ENCODE measurements around the gene SMC5. TPM values are rescaled to one million over a fixed set of nuclear protein-coding genes. Genes with fewer than 3 reads are reported as not detected.
A peak's percentile ranks its signal among the peaks of the same experiment; 100 is the strongest.

Gene SMC5
- total RNA-seq, 1 donor from 2014 or later: 27.4 TPM

DNA sequence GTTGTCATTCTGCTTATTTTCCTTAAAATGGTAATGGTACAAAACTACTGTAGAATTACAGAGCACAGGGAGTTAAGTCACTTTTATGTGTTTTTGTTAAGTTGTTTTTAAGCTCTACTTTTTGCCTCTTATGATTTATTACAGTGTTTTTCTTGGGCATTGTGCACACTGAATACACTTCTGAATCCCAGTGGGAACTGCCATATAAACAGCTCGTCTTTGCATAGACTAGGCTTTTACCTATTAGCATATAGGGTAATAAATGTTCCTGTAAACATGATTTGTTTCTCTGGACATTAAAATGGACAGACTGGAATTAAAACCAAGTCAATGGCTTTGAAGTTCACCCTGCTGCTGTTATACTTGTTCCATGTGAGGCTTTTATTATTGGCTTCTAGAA lies 143.4 kb downstream of the SMC5 start:
- Histone ChIP-seq H3K27ac (ENCODE audit: low read depth, low read length) (no peak overlapping the region), H2AFZ (ENCODE audit: low read depth, low read length) (no peak overlapping the region), H3K79me2 (ENCODE audit: insufficient read depth, low read length) (peaks cover 91% of the 10 kb centered on the region), H3K9me3 (ENCODE audit: insufficient read depth, low read depth, low read length) (no peaks in the 10 kb centered on the region), H3K4me1 (ENCODE audit: insufficient read depth, low read length) (peaks cover 14% of the 10 kb centered on the region), H3K4me2 (ENCODE audit: low read length) (no peak overlapping the region), H4K20me1 (ENCODE audit: insufficient read depth, low read length) (peaks cover 56% of the 10 kb centered on the region), H3K36me3 (ENCODE audit: insufficient read depth, low read length) (no peaks in the 10 kb centered on the region), H3K27me3 (ENCODE audit: insufficient read depth, low read length) (no peaks in the 10 kb centered on the region), H3K4me3 (ENCODE audit: insufficient read depth, low read depth, low read length) (no peak overlapping the region), H3K9ac (ENCODE audit: low read length) (no peak overlapping the region)
- peaks cover 6% of the 10 kb centered on the region for H3K27me3 Mint-ChIP-seq (ENCODE audit: low read depth, unreplicated experiment)
- H3K9me3 Mint-ChIP-seq (ENCODE audit: unreplicated experiment): no peaks in the 10 kb centered on the region
- no peaks in the 10 kb centered on the region for H3K36me3 Mint-ChIP-seq (ENCODE audit: low read depth, unreplicated experiment)
- H3K27ac Mint-ChIP-seq (ENCODE audit: unreplicated experiment): no peak overlapping the region
- TF ChIP-seq CTCF (IDR thresholded peaks at IDR 0.05; ENCODE audit: insufficient read depth, low read depth, low read length) (no peak), EZH2 (IDR thresholded peaks at IDR 0.05; ENCODE audit: insufficient read depth, low read length) (no peak)
- H3K4me1 Mint-ChIP-seq (ENCODE audit: low read depth, unreplicated experiment): peaks cover 10% of the 10 kb centered on the region
- H3K4me3 Mint-ChIP-seq (ENCODE audit: unreplicated experiment): no peak overlapping the region
- FAIRE-seq: no peak
- no peak for DNase-seq (ENCODE audit: low read depth)

DNA sequence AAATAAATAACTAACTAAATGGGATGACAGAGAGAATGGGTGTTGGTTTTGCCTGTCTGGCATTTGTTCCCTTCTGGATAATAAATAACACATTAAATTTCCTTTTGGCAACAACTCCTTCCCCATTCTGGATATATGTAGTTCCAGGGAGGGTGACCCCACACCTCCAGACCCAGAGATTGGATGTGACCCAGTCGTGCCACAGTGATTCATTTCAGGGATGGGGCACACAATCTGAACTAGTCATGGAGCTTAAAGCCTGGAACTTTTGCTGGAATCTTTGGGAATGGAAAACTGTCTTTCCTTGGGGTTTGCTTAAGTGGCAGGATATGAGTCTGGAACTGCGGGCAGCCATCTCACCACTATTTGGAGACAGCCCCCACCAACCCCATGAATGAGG lies 144.4 kb downstream of the SMC5 start:
- Histone ChIP-seq H3K4me1 (ENCODE audit: insufficient read depth, low read length) (peaks cover 22% of the 10 kb centered on the region), H3K9me3 (ENCODE audit: insufficient read depth, low read depth, low read length) (no peaks in the 10 kb centered on the region), H4K20me1 (ENCODE audit: insufficient read depth, low read length) (peaks cover 46% of the 10 kb centered on the region), H3K27ac (ENCODE audit: low read depth, low read length) (peak overlapping the region; percentile 7), H3K79me2 (ENCODE audit: insufficient read depth, low read length) (peaks cover 92% of the 10 kb centered on the region), H3K9ac (ENCODE audit: low read length) (peak overlapping the region; percentile 6), H2AFZ (ENCODE audit: low read depth, low read length) (no peak overlapping the region), H3K4me2 (ENCODE audit: low read length) (peak overlapping the region; percentile 1), H3K4me3 (ENCODE audit: insufficient read depth, low read depth, low read length) (no peak overlapping the region), H3K36me3 (ENCODE audit: insufficient read depth, low read length) (no peaks in the 10 kb centered on the region), H3K27me3 (ENCODE audit: insufficient read depth, low read length) (no peaks in the 10 kb centered on the region)
- DNase-seq (ENCODE audit: low read depth) (no peak), FAIRE-seq (no peak)
- Mint-ChIP-seq H3K4me3 (ENCODE audit: unreplicated experiment) (no peak overlapping the region), H3K36me3 (ENCODE audit: low read depth, unreplicated experiment) (no peaks in the 10 kb centered on the region), H3K27ac (ENCODE audit: unreplicated experiment) (no peak overlapping the region), H3K27me3 (ENCODE audit: low read depth, unreplicated experiment) (peaks cover 6% of the 10 kb centered on the region), H3K9me3 (ENCODE audit: unreplicated experiment) (peaks cover 4% of the 10 kb centered on the region), H3K4me1 (ENCODE audit: low read depth, unreplicated experiment) (peaks cover 13% of the 10 kb centered on the region)
- TF ChIP-seq CTCF (IDR thresholded peaks at IDR 0.05; ENCODE audit: insufficient read depth, low read depth, low read length): no peak
- TF ChIP-seq EZH2 (IDR thresholded peaks at IDR 0.05; ENCODE audit: insufficient read depth, low read length): no peak

- H3K79me2 ChIP-seq (ENCODE audit: insufficient read depth, low read length): peaks cover 93% of the 10 kb centered on the region
Observed at GRCh38 chr9:70403618-70404025, 144.8 kb downstream of the SMC5 start.

More at GRCh38 chr9:70403618-70404025, 144.8 kb downstream of the SMC5 start:
- peak overlapping the region; percentile 7 for H3K27ac ChIP-seq (ENCODE audit: low read depth, low read length)
- H4K20me1 ChIP-seq (ENCODE audit: insufficient read depth, low read length): peaks cover 42% of the 10 kb centered on the region
- Mint-ChIP-seq H3K36me3 (ENCODE audit: low read depth, unreplicated experiment) (no peaks in the 10 kb centered on the region), H3K9me3 (ENCODE audit: unreplicated experiment) (peaks cover 7% of the 10 kb centered on the region), H3K4me3 (ENCODE audit: unreplicated experiment) (no peak overlapping the region), H3K27ac (ENCODE audit: unreplicated experiment) (peak overlapping the region; percentile 47), H3K4me1 (ENCODE audit: low read depth, unreplicated experiment) (peaks cover 13% of the 10 kb centered on the region), H3K27me3 (ENCODE audit: low read depth, unreplicated experiment) (peaks cover 6% of the 10 kb centered on the region)
- H3K9ac ChIP-seq (ENCODE audit: low read length): peak overlapping the region; percentile 6
- no peaks in the 10 kb centered on the region for H3K9me3 ChIP-seq (ENCODE audit: insufficient read depth, low read depth, low read length)
- peaks cover 22% of the 10 kb centered on the region for H3K4me1 ChIP-seq (ENCODE audit: insufficient read depth, low read length)
- H3K27me3 ChIP-seq (ENCODE audit: insufficient read depth, low read length): no peaks in the 10 kb centered on the region
- FAIRE-seq: no peak
- H3K4me2 ChIP-seq (ENCODE audit: low read length): peak overlapping the region; percentile 1
- TF ChIP-seq CTCF (IDR thresholded peaks at IDR 0.05; ENCODE audit: insufficient read depth, low read depth, low read length): no peak
- TF ChIP-seq EZH2 (IDR thresholded peaks at IDR 0.05; ENCODE audit: insufficient read depth, low read length): no peak
- peak; percentile 71 for DNase-seq (ENCODE audit: low read depth)
- no peaks in the 10 kb centered on the region for H3K36me3 ChIP-seq (ENCODE audit: insufficient read depth, low read length)
- no peak overlapping the region for H2AFZ ChIP-seq (ENCODE audit: low read depth, low read length)
- H3K4me3 ChIP-seq (ENCODE audit: insufficient read depth, low read depth, low read length): no peak overlapping the region
